GM19463 (cell line): ENCODE results near the gene ATP6V1A.

Source experiments
- ATAC-seq: cut with Tn5 transposase; IDR thresholded peaks from one replicate; pipeline ENCODE4 v1.9.1; 2021; ENCODE audit warnings: mild to moderate bottlenecking, moderate library complexity; ENCODE audit not compliant: unreplicated experiment

Gene ATP6V1A

GRCh38 chr3:113746548-113747282 is at the start of gene ATP6V1A:
TSS of gene ATP6V1A (plus strand) at chr3:113747035. CDS start at chr3:113778754, 31,719 bp downstream.
- peak; percentile 37 for ATAC-seq

DNA sequence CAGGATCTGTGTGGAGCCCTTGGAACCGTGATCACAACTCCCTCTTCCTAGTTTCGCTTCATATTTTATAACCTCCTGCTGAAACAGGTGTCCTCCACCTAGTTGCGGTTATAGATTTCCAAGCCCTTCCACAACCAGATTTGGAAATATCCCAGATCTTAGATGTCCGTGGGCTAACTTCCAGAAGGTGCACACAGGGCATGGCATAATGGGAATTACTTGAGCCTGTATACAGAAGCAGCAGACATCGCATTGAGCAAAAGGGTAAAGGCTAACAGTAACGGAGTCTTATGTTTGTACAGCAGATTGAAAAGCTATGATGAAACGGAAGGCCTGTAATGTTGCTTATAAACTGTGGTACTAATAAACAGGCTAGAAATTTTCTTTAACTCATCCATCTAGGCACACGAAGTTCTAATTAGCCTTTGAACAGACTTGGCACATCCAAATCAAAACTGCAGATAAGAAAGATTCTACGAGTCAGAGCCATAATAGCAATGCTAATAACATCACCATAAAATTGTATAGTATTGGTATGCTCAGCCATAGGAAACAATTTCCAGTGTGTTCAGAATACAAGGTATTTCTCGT is 49.2 kb upstream of the ATP6V1A start:
- ATAC-seq = no peak

DNA sequence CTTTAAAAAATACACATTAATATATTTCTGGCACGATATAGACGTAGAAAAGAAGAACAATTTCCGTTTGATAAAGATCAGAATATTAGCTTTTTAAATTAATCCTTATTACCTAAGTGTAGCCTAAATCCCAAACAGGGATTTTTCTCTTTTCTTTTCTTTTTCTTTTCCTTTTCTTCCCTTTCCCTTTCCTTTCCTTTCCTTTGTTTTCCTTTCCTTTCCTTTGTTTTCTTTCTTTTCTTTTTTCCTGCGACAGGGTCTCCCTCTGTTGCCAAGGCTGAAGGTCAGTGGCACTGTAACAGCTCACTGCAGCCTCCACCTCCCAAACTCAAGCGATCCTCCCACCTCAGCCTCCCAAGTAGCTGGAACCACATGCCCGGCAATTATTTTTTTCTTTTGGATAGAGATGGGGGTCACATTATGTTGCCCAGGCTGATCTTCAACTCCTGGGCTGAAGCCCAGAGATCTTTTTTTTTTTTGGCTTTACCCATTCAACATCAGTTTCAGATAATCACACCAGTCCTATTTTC is 48.6 kb upstream of the ATP6V1A start:
- ATAC-seq = no peak

- ATAC-seq = no peak
These were observed 47.9 kb upstream of the ATP6V1A start for GRCh38 chr3:113698956-113699355.

DNA sequence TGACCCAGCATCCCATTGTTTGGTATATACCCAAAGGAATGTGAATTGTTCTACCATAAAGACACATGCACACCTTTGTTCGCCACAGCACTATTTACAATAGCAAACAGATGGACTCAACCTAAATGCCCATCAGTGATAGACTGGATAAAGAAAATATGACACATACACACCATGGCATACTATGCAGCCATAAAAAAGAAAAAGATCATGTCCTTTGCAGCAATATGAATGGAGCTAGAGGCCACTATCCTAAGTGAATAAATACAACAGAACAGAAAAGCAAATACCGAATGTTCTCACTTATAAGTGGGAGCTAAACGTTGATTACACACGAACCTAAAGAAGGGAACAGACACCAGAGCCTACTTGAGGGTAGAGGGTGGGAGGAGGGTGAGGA is 39.0 kb upstream of the ATP6V1A start:
- ATAC-seq = no peak

DNA sequence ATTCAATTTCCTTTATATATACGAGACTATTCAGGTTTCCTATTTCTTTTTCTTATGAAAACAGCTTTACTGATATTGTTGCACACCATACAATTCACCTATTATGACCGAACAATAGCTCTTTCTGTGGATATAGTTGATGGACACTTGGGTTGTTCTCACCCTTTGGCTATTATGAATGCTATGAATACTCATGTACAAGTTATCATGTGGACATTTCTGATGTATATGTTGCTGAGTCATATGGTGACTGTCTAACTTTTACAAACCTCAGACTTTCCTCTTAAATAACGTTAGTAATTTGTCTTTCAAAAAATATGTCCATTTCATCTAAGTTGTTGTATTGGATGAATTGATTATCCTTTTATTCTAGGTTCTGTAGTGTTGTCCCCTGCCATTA is 34.7 kb upstream of the ATP6V1A start:
- ATAC-seq = no peak

DNA sequence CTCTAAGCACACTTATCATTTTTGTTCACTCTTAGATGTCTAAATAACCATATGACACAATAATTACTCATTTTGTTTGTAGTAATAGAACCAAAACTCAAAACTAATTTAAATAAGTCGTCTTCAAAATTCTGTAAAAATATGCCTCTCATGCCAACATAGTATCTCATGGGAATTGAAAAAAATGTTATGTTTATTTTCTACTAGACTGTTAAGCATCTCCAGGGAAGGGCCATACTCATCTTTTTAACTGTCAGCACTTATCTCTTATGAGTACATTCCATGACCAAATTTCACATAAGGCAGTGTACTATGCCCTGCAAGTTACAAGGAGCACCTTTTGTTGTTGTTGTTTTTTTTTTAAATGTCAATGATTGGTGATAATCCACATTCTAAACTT is 32.1 kb upstream of the ATP6V1A start:
- ATAC-seq = no peak

DNA sequence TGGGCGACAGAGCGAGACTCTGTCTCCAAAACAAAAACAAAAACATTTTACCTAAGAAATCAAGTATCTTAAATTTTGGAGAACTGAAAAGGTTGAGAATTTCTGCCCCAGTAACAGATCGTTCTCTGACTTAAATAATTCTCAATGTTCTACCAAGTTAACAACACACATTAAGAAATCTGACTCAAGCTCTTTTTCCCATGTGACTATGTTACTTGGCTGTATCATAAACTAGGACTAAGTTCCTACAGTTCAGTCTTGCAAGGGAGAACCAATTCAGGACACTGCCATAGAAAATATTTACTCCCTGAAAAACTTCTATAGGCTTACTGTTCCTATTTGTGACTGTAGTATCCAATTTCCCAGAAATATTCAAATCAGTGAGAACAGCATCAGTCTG is 29.5 kb upstream of the ATP6V1A start:
- ATAC-seq = no peak

- ATAC-seq = no peak
These were observed 29.0 kb upstream of the ATP6V1A start for GRCh38 chr3:113717818-113718217.

DNA sequence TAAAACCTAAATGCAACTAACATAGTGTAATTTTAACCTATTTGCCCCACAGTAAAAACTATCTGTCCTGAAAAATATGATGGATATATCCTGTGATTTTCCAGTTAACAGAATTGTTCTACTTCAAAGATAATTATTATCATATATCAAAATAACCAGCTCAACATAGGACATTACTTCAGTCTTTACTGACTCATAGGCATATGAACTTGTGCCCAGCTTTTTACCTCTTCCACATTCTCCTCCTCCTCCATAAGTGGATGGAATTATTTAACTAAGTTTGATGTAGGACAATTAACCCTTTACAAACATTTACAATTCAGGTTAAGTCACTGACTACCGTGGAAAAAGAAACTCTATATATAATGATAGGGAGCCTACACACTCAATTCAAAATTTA is 27.5 kb upstream of the ATP6V1A start:
- no peak for ATAC-seq

DNA sequence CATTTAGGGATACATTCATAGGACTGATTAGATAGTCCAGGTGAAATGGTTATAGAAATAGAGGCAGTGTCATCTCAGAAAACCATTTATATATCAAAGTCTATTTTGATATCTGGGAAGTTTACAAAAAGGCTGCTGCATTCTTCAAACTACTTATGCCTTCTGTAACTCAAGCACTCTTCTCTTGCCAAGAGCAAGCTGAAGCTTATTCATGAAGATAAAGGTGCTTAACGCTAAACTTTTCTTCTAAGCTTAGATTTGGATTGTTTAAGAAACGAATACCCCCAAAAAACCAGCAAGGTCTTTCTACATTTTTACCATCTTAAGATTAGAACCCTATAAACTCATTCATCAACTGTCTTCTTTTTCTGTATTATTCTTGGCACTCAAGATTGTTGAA is 27.1 kb upstream of the ATP6V1A start:
- no peak for ATAC-seq

DNA sequence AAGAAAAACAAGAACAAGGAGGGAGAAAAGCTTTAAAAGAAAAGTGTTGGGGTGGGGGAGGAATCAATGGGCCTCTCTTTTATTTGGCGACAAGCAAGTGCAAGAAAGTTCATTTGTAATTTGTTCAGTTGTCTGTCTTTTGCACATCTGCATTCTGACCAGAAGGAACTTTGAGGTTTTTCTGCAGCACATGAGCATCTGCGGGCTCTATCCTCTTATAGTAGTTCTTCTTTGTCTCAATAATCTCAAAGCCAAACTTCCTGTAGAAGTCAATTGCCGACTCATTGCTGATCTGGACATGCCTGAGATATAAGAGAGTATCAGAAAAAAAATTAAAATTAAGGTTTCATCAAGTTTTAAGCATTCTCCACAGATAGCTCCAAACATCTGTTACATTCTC is 25.2 kb upstream of the ATP6V1A start:
- no peak for ATAC-seq

DNA sequence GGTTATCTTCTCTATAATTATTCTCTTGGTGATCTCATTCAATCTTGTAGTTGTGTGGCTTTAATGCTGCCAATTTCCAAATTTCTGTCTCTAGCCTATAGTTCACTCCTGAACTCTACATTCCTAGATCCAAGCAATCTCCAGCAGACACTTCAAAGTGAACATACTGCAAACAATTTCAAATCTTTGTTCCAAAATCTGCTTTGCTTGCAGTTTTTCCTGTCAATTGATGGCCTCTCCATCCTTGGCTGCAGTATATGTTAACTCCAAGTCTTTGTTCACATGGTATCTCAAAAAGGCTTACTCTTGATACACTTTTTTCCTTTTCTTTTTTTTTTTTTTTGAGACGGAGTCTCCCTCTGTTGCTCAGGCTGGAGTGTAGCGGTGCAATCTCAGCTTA is 18.2 kb upstream of the ATP6V1A start:
- ATAC-seq = no peak

DNA sequence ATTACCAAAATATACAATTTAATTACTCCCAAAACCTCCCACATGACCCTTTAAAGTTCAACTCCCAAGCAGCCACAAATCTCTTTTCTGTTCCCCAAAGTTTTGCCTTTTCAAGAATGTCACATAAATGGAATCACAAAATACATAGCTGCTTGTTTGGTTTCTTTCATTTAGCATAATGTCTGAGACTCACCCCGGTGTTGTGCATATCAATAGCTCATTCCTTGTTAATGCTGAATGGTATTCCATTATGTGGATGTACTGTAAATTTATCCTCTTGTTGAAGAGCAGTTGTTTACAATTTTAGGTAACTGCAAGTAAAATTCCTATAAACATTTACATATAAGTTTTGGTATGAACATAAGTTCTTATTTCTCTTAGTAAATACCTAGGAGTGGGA is 16.3 kb upstream of the ATP6V1A start:
- ATAC-seq = no peak

DNA sequence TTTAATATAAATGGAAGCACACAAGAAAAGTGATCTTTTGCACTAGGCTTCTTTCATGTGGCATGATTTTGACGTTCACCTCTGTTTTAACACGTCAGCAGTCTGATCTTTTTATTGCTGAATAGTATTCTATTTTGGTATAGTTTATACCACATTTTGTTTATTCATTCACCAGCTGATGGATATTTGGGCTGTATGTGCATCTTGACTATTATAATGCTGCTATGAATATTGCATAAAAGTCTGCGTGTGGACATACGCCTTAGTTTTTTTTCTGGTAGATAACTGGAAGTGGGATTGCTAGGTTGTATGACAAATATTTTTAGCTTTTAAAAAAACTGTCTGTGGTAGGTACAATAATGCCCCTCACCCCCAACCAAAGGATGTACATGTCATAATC is 15.1 kb upstream of the ATP6V1A start:
- no peak for ATAC-seq

GRCh38 chr3:113736548-113737089 is 10.2 kb upstream of the ATP6V1A start:
- peak; percentile 77 for ATAC-seq

GRCh38 chr3:113741086-113741485 is 5.7 kb upstream of the ATP6V1A start:
- ATAC-seq = no peak

DNA sequence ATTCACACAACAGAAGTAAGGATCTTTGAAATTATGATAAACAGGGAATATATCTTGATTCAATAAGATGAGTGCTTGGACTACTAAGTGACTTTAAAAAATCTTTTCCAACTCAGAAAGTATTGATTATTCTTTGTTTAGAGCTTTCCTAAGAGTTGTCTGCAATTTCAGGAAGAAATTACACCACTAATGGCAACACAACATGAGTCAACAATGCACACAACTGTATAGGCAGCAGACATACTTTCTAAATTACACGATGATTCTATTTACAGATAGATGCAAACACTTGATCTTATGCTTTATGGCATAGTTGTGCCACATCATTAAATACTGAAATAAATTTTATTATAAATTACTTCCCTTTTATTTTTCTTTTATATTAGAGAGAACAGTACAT is 5.2 kb upstream of the ATP6V1A start:
- no peak for ATAC-seq

DNA sequence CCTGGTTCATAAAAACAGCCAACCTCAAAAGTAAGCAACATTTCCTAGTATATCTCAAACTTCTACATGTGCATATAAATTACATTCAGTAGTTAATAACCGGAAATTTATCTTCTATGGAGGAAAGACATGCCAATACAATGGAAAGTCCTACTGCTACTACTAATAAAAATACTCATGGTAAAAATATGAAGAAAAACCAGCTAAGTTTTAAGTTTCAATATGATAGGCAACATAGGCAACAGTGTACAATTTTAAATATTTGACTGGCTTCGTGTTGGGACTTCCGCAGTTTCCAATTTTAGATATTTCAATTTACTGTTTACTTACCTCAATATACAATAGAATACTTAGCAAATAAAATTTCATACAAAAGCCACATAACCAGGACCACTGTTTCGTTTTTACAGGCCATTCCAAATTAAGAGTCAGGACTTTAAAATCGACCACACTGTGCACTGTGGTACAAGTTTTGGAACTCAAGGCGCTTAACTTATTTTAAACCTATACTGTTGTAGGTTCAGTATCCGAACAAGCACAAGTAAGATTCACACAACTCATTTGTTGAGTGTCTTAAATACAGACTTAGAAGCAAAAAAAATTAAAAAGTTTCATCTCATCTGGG is 3.7 kb upstream of the ATP6V1A start:
- ATAC-seq = no peak

DNA sequence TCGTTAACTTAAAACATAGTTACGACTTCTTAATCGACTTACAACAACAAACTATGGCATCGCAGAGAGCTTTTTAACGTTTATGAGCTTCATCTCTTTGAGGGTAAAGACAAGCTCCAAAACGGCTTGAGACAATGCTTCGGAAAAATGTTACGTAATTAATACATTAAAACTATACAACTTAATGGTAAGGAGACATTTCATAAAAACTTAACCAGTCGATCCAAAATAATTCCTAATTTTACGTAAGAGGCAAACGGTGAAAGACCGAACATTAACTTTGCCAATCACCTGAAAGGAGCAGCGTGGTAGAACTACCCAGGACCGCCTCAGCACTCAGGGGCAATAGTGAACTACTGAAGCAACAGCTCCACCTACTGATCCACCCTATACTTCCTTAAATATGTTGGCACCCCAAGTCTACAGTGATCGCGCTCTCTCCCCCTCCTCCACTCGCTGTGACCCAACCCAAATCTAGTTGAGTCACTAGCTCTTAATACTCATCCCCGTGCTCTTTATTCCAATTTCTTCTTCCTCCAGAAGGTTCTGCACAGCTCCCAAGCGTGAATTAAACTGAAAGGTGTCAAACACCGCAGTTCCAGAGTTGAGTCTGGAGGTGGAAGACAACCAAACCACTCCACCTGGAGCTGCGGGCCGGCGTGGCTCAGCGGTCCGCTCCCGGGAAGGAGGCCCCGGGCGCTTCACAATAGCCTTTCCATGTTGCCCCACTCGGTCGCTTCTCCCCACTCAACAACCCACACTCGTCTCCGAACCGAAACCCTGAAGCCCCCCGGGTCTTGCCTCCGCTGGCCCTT is 1.7 kb upstream of the ATP6V1A start:
- peak; percentile 49 for ATAC-seq
